OCI-LY7 (cell line): ENCODE results near the gene IFNB1. TPM values are rescaled to one million over a fixed set of nuclear protein-coding genes. Genes with fewer than 3 reads are reported as not detected.

Experiments
- BruUV-seq: library from RNA; stranded (reverse); fragments of 400-500 nt; replicated peaks from 2 replicates; lab custom pipeline; 2021; lab: Mats Ljungman, UMichigan
- CTCF ChIA-PET: fragments of 300-600 bp; sonication (Branson Sonifier 250); formaldehyde crosslinking; loops from one replicate; lab custom pipeline; 2022; ENCODE audit warnings: antibody characterized with exemption; ENCODE audit not compliant: unreplicated experiment; lab: Charles Lee
- POLR2A ChIA-PET: fragments of 300-600 bp; sonication (Branson Sonifier 250); formaldehyde crosslinking; loops from one replicate; lab custom pipeline; 2022; ENCODE audit warnings: antibody characterized with exemption; lab: Charles Lee
- DNase-seq: peaks from one replicate; pipeline ENCODE4 v3.0.0-alpha.2; 2015; ENCODE audit warnings: low spot score
- H2AFZ ChIP-seq: fragments of 200-600 bp; sonication (generic), shearing (Covaris generic); 2 replicates; pipeline ENCODE4 v1.6.1; 2014; ENCODE audit warnings: mild to moderate bottlenecking, antibody characterized with exemption, low read length, moderate library complexity
- H3K27ac ChIP-seq: fragments of 200-600 bp; sonication (generic); 2 replicates; pipeline ENCODE4 v1.5.1; 2014; ENCODE audit warnings: mixed run types, low read depth, mild to moderate bottlenecking, moderate library complexity, low read length, inconsistent platforms; ENCODE audit not compliant: poor library complexity, severe bottlenecking
- H3K36me3 ChIP-seq: fragments of 200-600 bp; sonication (generic); 2 replicates; pipeline ENCODE4 v1.6.1; 2014; ENCODE audit warnings: mild to moderate bottlenecking, antibody characterized with exemption, low read length, moderate library complexity, mixed read lengths; ENCODE audit not compliant: insufficient read depth
- H3K4me1 ChIP-seq: fragments of 200-600 bp; sonication (generic); 2 replicates; pipeline ENCODE4 v1.5.1; 2014; ENCODE audit warnings: mild to moderate bottlenecking, low read length; ENCODE audit not compliant: insufficient read depth, poor library complexity, severe bottlenecking
- H3K4me2 ChIP-seq: fragments of 200-600 bp; sonication (generic); 2 replicates; pipeline ENCODE4 v1.6.1; 2014; ENCODE audit warnings: mild to moderate bottlenecking, low read length
- H3K4me3 ChIP-seq: fragments of 200-600 bp; sonication (generic); 2 replicates; pipeline ENCODE4 v1.5.1; 2014; ENCODE audit warnings: mild to moderate bottlenecking, low read depth, low read length; ENCODE audit not compliant: poor library complexity, severe bottlenecking
- H3K79me2 ChIP-seq: fragments of 200-600 bp; sonication (generic); 2 replicates; pipeline ENCODE4 v1.6.1; 2016; ENCODE audit warnings: low read depth, mild to moderate bottlenecking, low read length, moderate library complexity, mixed read lengths; ENCODE audit not compliant: insufficient read depth
- H3K9me2 ChIP-seq: fragments of 200-600 bp; sonication (generic); 2 replicates; pipeline ENCODE4 v1.6.1; 2016; ENCODE audit warnings: mild to moderate bottlenecking, low read length, mixed read lengths; ENCODE audit not compliant: insufficient read depth
- H3K9me3 ChIP-seq: fragments of 200-600 bp; sonication (generic); 2 replicates; pipeline ENCODE4 v1.6.1; 2014; ENCODE audit warnings: mild to moderate bottlenecking, mixed run types, low read length, mixed read lengths
- H4K20me1 ChIP-seq: fragments of 200-600 bp; sonication (generic); 2 replicates; pipeline ENCODE4 v1.6.1; 2014; ENCODE audit warnings: mild to moderate bottlenecking, antibody characterized with exemption, low read length, moderate library complexity, mixed read lengths; ENCODE audit not compliant: insufficient read depth
- CTCF ChIP-seq: fragments of 200-600 bp; sonication (generic); conservative IDR thresholded peaks from 2 replicates; pipeline ENCODE4 v1.5.1; 2014; ENCODE audit warnings: mild to moderate bottlenecking, antibody characterized with exemption, low read length, moderate library complexity, mixed read lengths
- EZH2phosphoT487 ChIP-seq: fragments of 200-600 bp; sonication (generic); IDR thresholded peaks from 2 replicates; pipeline ENCODE4 v1.6.1; 2018; ENCODE audit warnings: low read depth, borderline replicate concordance, mild to moderate bottlenecking, mixed run types, antibody characterized with exemption, low read length, moderate library complexity, mixed read lengths
- intact Hi-C: fragments of 100-400 bp; cut with micrococcal nuclease; formaldehyde crosslinking; loops from one replicate; pipeline ENCODE4 v1.10.0; 2022; ENCODE audit not compliant: unreplicated experiment
- total RNA-seq, 2 experiments: library from RNA; depleted of rRNA in 1 of 2; stranded (reverse); fragments of >200 nt in 1 of 2; shearing (Covaris generic) in 1 of 2; gene quantifications; 2 replicates each; pipeline ENCODE4 v1.2.3, GENCODE V29; 2014 to 2022

IFNB1 gene
- total RNA-seq, 2 experiments from 2014 or later: not detected

DNA sequence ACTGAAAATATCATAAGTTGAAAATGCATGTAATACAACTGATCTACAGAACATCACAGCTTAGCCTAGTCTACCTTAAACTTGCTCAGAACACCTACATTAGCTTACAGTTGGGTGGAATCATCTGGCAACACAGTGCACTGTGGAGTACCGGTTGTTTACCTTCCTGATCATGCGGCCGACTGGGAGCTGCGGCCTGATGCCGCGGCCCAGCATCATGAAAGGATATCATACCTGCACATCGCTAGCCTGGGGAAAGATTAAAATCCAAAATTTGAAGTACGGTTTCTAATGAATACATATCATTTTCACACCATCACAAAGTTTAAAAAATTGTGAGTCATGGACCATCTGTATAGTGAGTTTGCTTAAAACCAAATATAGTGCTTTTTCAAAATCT, 48.1 kb downstream of the IFNB1 start:
- no peak for DNase-seq

DNA sequence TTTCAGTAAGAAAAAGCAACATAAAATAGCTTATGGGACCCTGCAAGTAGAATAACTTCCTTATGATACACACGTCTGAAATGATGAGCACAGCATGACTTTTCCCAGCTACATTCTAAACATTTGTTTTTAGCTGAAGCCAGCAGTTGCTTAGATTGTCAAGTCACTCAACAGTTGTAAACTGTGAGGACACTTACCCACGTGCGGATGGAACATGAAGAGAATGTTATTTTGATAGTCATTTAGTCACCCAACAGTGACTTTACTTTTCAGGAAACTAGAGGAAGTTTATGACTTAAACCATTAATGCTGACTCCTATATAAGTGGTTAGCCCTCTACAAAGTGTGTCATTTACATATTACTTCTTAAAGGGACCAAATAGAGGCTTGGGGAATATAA, 49.3 kb downstream of the IFNB1 start:
- no peaks in the 10 kb centered on the region for H3K9me3 ChIP-seq
- no peak overlapping the region for H2AFZ ChIP-seq
- no peak for TF ChIP-seq EZH2phosphoT487
- no peak for TF ChIP-seq CTCF
- H4K20me1 ChIP-seq: no peaks in the 10 kb centered on the region
- H3K79me2 ChIP-seq: no peaks in the 10 kb centered on the region
- POLR2A ChIA-PET: interaction anchor here (1.0 to 1.9 kb wide), 3 partner anchors 9 to 12 kb away, joined by 3 to 7 read pairs (median 4); no protein-coding TSS in a partner anchor
- DNase-seq: no peak
- H3K27ac ChIP-seq: no peak overlapping the region
- H3K36me3 ChIP-seq: no peaks in the 10 kb centered on the region
- no peak overlapping the region for H3K4me2 ChIP-seq
- CTCF ChIA-PET: no interaction called here
- no peaks in the 10 kb centered on the region for H3K4me1 ChIP-seq
- BruUV-seq: no TSS peak
- intact Hi-C loops: no loop called here
- H3K4me3 ChIP-seq: no peak overlapping the region
- H3K9me2 ChIP-seq: no peaks in the 10 kb centered on the region

More for the DNA sequence above, 48.1 kb downstream of the IFNB1 start:
- BruUV-seq: no TSS peak
- H3K4me3 ChIP-seq: no peak overlapping the region
- CTCF ChIA-PET: no interaction called here
- no peaks in the 10 kb centered on the region for H3K9me3 ChIP-seq
- no peaks in the 10 kb centered on the region for H3K79me2 ChIP-seq
- H2AFZ ChIP-seq: no peak overlapping the region
- H3K4me1 ChIP-seq: no peaks in the 10 kb centered on the region
- no peak overlapping the region for H3K27ac ChIP-seq
- H3K36me3 ChIP-seq: no peaks in the 10 kb centered on the region
- intact Hi-C loops: no loop called here
- H4K20me1 ChIP-seq: no peaks in the 10 kb centered on the region
- H3K4me2 ChIP-seq: peak overlapping the region; percentile 5; the same call in 1 of the 2 replicates
- no peak for TF ChIP-seq EZH2phosphoT487
- TF ChIP-seq CTCF: no peak
- POLR2A ChIA-PET: interaction anchor here (0.7 kb wide), 1 partner anchor 9 kb away, joined by 3 read pairs; no protein-coding TSS in a partner anchor
- no peaks in the 10 kb centered on the region for H3K9me2 ChIP-seq

DNA sequence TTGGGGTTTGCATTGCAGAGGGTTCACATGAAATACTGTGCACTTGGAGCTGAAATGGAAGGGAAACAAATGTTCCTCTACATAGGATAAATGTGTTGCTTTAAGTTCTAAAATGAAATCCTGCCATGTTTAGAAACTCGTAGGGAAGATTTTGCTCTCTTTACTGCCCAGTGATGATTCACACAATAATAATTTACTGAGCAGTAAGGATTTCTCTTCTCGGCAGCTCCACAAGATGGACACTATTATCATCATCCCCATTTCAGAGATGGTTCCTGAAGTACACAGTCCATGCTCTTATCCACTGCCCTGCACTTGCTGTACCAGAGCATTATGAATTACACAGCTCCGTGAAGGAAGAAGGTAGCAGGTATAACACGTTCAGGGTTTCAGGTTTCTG, 50.4 kb downstream of the IFNB1 start:
- TF ChIP-seq CTCF (no peak), EZH2phosphoT487 (no peak)
- Histone ChIP-seq H3K36me3 (no peaks in the 10 kb centered on the region), H3K9me2 (no peaks in the 10 kb centered on the region), H3K27ac (no peak overlapping the region), H4K20me1 (no peaks in the 10 kb centered on the region), H3K4me3 (no peak overlapping the region), H2AFZ (no peak overlapping the region), H3K4me1 (no peaks in the 10 kb centered on the region), H3K4me2 (no peak overlapping the region), H3K79me2 (no peaks in the 10 kb centered on the region), H3K9me3 (no peaks in the 10 kb centered on the region)
- ChIA-PET POLR2A (interaction anchor here (0.7 to 1.9 kb wide), 4 partner anchors 8 to 47 kb away, joined by 3 to 7 read pairs (median 4); no protein-coding TSS in a partner anchor), CTCF (no interaction called here)
- DNase-seq: no peak
- intact Hi-C loops: no loop called here
- BruUV-seq: no TSS peak
